NCI-H1436 (cell line): ENCODE measurements around the gene C3orf22.
"Not testable (repeated sequence)": the region's sequence is repeated elsewhere in the genome, so short reads cannot be mapped to it uniquely, and the experiment has no call there.

Source experiments
- DNase-seq: peaks from one replicate; lab custom pipeline; 2025; lab: John Stamatoyannopoulos, UW

C3orf22 gene

DNA sequence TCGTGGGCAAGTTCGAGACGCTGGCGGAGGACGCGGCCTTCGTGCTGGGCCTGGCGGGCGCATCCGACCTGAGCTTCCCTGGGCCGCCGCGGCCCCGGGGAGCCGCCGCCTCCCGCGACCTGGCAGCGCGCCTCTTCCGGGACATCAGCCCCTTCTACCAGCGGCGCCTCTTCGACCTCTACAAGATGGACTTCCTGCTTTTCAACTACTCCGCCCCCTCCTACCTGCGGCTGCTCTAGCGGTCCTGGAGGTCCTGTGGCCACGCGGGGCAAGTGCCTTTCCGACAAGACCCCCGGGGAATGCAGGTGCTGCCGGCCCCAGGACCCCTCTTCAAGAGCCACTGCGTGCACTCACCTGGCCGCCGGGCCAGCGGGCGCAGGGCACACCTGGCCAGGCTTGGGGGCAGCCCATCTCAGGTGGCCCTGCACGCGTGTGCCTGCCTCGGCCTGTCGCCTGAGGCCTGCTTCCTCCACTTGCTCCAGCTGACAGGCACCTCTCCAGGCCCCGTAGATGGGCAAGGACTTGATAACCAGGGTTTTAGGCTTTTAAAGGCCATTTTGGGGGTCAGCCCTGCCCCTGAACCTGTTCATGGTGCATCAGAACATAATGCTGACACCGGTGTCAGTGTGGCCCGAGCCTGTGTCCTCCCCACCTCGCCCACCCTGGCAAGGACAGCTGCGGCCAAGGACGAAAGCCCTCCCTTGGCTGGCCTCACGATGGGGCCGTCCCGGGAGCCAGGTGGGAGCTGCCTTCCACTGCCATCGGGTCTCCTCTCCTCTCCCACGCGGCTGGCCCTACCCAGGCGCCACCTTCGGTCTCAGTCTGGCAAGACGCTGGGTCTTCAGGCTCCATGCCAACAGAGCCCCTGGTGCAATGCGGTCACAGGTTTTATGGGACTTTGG is 16.1 kb downstream of the C3orf22 start:
- DNase-seq, result no peak

DNA sequence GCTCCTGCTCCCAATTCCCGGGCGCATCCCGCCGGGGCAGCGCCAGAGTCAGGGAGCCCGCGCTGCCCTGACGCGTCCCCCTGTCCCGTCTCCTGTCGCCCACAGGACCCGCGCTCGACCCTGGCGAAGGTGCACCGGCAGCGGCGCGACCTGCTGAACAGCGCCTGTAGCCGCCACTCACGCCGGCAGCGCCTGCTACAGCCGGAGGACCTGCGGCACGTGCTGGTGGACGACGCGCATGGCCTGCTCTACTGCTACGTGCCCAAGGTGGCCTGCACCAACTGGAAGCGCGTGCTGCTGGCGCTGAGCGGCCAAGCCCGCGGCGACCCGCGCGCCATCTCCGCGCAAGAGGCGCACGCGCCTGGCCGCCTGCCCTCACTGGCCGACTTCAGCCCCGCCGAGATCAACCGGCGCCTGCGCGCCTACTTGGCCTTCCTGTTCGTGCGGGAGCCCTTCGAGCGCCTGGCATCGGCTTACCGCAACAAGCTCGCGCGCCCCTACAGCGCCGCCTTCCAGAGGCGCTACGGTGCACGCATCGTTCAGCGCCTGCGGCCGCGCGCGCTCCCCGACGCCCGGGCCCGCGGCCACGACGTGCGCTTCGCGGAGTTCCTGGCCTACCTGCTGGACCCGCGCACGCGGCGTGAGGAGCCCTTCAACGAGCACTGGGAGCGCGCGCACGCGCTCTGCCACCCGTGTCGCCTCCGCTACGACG is 16.9 kb downstream of the C3orf22 start:
- no peak for DNase-seq

DNA sequence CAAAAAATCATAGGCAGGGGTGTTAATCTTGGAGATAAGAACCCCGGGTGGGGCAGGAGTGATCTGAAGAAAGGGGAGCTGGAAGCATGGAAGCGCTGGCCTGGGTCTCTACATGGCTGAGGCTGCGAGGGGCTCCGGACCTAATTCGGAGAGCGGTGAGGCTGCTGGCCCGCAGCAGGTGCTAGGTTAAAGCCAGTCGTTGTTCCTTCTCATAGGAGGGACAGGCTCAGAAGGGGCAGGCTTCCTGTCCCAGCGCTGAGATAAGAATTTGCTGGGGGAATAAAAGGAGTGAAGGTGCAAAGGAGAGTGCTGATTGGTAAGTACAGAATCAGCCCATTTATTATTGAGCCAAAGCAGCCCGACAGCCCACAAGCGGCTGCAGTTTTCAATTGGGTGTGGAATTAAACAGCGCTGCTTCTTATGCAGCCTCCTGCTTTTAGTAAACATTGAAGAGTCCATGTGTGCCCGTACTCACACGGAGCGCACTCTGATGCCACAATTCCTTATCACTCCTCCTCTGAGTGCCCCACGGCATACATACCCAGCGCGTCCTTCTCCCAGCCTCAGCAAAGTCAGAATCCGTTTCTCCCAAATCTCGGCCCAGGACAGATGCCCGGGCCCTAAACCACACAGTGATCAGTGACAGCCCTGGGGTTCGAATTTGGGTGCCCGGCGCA is 17.6 kb downstream of the C3orf22 start:
- DNase-seq, result no peak

DNA sequence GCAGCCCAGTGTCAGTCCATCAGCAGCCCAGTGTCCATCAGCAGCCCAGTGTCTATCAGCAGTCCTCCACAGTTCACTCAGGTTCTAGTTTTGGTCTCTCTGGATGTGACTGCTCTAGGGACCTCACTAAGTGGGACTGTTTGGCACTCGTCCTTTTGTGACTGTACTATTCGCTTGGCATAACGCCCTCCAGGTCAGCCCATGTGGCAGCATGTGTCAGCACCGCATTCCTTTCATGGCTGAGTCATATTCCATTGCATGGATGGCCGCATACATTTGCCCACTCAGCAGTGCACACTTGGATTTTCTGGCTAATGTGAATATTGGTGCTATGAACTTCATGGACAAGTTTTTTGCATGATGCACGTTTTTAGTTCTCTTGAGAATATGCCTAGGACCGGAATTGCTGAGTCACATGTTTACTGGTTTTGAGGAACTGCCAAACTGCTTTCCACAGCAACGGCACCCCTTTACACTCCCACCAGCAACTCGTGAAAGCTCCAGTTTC is 18.3 kb downstream of the C3orf22 start:
- no peak for DNase-seq

- no peak for DNase-seq
Observed at GRCh38 chr3:126539558-126540250, 19.0 kb downstream of the C3orf22 start.

DNA sequence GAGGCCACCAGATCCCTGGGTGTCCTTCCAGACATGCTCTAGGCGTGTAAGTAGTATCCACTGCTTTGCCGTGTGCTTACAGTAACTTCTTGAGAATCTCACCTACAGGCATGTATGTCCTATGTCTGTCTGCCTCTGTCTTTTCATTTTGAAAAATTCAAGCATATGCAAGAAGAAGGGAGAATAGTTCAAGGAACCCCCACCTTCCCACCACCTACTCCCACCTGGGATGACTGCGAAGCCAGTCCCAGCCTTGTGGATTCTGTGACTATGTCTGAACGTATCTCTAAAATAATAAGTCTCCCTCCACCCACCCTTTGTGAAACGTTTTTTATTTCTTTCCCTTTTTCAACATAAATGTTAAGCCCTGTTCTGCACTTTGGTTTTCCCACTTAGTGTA is 19.8 kb downstream of the C3orf22 start:
- DNase-seq, result no peak

DNA sequence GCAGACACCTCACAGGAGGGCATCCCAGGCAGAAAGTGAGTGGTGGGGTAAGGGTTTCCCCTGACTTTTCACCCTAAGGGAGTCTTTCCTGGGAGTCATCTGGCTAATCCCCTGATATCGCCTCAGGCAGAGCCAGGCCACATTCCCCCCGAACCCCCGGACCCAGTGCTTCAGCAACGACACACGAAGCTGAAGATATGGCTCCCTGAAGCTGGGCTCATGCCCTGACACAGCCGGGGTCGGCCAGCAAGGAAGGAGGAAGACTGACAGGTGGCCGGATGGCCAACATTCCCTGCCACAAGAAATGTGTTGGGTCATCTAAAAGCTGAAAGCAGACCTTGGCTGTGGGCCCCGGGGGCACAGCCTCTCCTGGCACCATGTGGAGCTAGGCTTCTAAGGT is 20.4 kb downstream of the C3orf22 start:
- DNase-seq, result no peak

GRCh38 chr3:126537730-126538281 is 20.9 kb downstream of the C3orf22 start:
- no peak for DNase-seq

GRCh38 chr3:126537116-126537729 is 21.5 kb downstream of the C3orf22 start:
- no peak for DNase-seq

- no peak for DNase-seq
Observed at GRCh38 chr3:126536126-126536525, 22.6 kb downstream of the C3orf22 start.

DNA sequence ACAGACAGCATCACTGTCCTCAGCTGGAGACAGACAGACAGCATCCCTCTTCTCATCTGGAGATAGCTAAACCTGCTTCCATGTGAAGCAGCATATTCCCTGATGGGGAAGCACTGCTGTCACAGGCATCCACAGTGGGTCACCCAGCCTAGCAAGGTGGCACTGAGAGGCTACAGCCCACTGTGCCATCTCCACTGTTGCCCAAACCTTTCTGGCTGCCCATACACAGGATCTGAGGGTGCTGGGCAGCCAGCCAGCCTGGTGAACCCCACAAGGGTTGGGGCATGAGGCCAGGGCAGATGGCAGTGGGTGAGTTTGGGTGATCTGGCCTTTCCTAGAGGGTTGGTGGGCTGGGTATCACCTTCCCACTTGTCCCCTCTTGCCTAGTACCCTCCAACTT is 23.1 kb downstream of the C3orf22 start:
- DNase-seq, result no peak

DNA sequence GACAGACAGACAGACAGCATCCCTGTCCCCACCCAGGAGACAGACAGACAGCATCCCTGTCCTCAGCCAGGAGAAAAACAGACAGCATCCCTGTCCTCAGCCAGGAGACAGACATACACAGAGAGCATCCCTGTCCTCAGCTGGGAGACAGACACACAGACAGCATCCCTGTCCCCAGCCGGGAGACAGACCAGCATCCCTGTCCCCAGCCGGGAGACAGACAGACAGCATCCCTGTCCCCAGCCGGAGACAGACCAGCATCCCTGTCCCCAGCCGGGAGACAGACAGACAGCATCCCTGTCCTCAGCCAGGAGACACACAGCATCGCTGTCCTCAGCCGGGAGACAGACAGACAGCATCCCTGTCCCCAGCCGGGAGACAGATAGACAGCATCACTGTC is 24.0 kb downstream of the C3orf22 start:
- DNase-seq, result not testable (repeated sequence)

- no peak for DNase-seq
Observed at GRCh38 chr3:126533506-126533905, 25.2 kb downstream of the C3orf22 start.

DNA sequence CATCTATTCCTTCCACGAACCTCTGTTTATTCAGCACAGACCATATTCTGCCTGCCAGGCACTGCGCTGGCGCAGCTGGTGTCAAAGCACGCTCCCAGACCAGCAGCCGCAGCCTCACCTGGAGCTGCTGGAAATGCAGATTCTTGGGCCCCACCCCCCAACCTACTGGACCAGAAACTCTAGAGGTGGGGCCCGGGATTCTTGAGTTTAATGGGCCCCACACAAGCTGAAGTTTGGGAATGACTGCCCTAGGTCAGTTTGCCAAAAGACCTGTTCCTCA is 27.7 kb downstream of the C3orf22 start:
- no peak for DNase-seq

DNA sequence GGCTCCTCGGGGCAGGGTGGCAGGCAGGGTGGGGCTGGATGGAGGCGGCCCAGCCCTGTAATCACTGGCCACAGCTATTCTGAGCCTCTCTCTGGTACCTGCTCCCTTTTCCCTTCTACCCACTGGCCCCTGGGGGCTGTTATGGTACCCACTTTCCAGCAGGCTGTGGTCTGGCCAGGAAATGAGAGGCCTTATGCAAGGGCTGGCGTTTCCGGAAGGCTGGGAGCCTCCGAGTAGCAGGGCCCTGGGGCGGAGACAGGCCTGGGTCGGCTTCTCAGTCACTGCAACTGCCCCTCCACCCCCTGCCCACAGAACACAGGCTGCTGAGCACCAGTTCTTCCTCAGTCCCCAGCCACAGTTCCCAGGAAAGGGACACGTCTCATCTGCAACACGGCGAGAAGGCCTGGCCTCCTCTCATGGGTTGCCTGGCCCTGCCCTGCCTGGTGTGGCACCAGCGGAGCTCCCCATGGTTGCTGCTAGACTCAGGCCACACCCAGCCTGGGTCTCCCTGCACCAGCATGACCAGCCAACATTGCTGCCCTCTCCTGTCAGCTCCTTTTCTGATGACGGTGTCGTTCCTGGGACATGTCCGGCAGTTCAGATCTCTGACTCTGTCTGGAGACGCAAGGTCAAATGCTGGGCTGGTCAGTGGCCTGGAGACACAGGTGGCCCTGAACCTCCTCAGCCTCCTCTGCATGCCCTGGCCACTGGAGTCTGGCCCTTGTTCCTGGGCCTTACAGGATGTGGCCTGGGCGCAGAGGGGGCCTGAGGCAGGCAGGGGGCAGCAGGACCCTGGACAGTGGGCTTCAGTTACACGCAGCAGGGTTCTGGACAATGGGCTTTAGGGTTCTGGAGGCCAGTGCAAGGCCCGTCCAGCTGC is 28.3 kb downstream of the C3orf22 start:
- no peak for DNase-seq

DNA sequence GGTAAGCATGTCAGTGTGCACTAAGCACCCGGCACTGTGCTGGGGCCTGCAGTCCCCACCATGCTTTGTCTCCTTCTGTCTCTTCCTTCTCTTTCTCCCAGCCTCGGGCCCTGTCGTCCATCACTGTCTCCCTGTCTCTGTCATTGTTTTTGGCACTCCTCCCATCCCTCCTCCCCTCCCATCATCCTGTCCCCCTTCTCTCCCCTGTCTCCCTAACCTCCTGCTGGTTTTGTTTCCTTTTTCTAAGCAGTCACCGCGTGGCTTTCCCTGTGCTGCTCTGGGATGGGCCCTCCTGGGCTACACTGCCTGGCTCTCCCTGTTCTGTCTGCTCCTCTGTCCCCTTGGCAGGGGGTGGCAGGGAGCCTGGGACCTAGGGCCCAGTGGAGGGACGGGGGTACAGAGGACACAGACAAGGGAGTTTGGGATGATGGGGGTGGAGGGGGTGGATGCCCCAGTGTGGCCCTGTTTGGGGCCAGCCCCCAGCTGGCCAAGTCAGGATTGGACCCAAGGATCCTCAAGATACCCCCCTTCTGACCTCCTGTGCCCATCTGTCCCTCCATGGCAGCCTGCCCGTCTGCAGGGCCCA is 29.1 kb downstream of the C3orf22 start:
- DNase-seq, result no peak

DNA sequence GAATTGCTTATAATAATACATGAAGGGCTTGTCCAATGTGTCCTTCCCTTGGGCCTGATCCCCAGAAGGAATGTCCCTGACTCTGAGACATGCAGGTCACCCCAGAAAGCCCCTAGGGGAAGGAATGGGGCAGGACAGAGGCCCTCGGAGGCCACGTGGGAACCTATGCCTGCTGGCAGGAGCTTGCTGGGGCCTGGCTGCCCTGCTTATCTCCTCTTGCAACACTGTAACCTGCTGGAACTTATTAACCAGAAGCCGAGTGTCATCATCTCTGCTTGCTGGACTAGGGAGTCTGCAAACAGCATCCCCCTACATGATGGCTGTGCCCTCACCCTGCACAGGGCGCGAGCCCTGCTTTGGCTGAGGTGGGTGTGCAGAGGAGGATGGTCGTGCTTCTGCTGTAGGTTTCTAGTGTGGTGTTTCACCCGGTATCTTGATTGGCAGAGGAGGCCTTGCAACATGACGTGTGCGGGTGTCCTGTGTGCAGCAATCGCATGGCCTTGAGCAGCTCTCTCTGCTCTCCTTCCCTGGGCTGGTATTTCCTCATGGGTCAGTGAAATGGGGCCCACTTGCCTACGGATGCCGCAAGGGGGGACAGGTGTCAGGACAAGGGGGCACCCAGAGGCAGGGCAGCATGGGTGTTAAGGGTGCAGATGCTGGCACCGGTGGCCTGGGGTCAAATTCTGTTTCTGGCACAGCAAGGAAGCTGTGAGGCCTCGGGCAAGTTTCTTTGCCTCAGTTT is 29.8 kb downstream of the C3orf22 start:
- DNase-seq, result no peak

GRCh38 chr3:126528419-126528799 is 30.3 kb downstream of the C3orf22 start:
- DNase-seq, result no peak

- DNase-seq, result no peak
Observed at GRCh38 chr3:126527455-126528211, 31.1 kb downstream of the C3orf22 start.
